ENCODE results near the gene EDN2.

The EDN2 gene

GRCh38 chr1:41482001-41482765, 2.3 kb downstream of the EDN2 start (continued):
- peak; percentile 82; the same call in 1 of the 2 replicates for TF ChIP-seq HIC1 (tag by site-specific recombination; IDR thresholded peaks at IDR 0.05)
- no peak for TF ChIP-seq ZNF654 (tag by site-specific recombination; IDR thresholded peaks at IDR 0.05; ENCODE audit: low read depth)
- no peak for TF ChIP-seq ZNF37A (tag by site-specific recombination; IDR thresholded peaks at IDR 0.05)
- 0 out of 2 replicates have a peak, but pooled peaks have one; percentile 10 for TF ChIP-seq ZNF398 (tag by site-specific recombination; IDR thresholded peaks at IDR 0.05)
- TF ChIP-seq ZNF621 (tag by site-specific recombination; IDR thresholded peaks at IDR 0.05) = no peak
- TF ChIP-seq ZNF133 (tag by site-specific recombination; IDR thresholded peaks at IDR 0.05) = no peak
- TF ChIP-seq PRDM6 (tag by site-specific recombination; IDR thresholded peaks at IDR 0.05) = no peak
- TF ChIP-seq ZFHX2 (tag by site-specific recombination; conservative IDR thresholded peaks at IDR 0.05) = peak; percentile 83
- peak; percentile 74; the same call in 1 of the 2 replicates for TF ChIP-seq ZIC2 (tag by site-specific recombination; IDR thresholded peaks at IDR 0.05)
- no peak for TF ChIP-seq PATZ1 (tag by site-specific recombination; IDR thresholded peaks at IDR 0.05)
- peak; percentile 56 for TF ChIP-seq ZNF335 (tag by site-specific recombination; conservative IDR thresholded peaks at IDR 0.05)
- no peak for TF ChIP-seq MEIS1 (CRISPR knock-in tag; IDR thresholded peaks at IDR 0.05; ENCODE audit: borderline replicate concordance)
- TF ChIP-seq EGR2 (tag by site-specific recombination; IDR thresholded peaks at IDR 0.05; ENCODE audit: low read depth) = 0 out of 2 replicates have a peak, but pooled peaks have one; percentile 59
- no peak for TF ChIP-seq KLF17 (tag by site-specific recombination; IDR thresholded peaks at IDR 0.05)
- no peak for TF ChIP-seq TCF7L2 (IDR thresholded peaks at IDR 0.05; ENCODE audit: borderline replicate concordance, low read depth, low read length)
- peak; percentile 25; the same call in 1 of the 2 replicates for TF ChIP-seq ZBTB17 (tag by site-specific recombination; IDR thresholded peaks at IDR 0.05)
- TF ChIP-seq ZNF548 (tag by site-specific recombination; IDR thresholded peaks at IDR 0.05) = no peak
- no peak for TF ChIP-seq ZNF404 (tag by site-specific recombination; IDR thresholded peaks at IDR 0.05)
- TF ChIP-seq ZNF777 (tag by site-specific recombination; IDR thresholded peaks at IDR 0.05; ENCODE audit: borderline replicate concordance) = no peak
- TF ChIP-seq GLIS2 (tag by site-specific recombination; IDR thresholded peaks at IDR 0.05) = peak; percentile 34; the same call in 1 of the 2 replicates
- TF ChIP-seq FEZF1 (tag by site-specific recombination; IDR thresholded peaks at IDR 0.05) = no peak; the same call in 1 of the 2 replicates
- peak; percentile 58 for TF ChIP-seq PRDM10 (tag by site-specific recombination; IDR thresholded peaks at IDR 0.05)
- no peak for TF ChIP-seq ZNF132 (tag by site-specific recombination; IDR thresholded peaks at IDR 0.05; ENCODE audit: borderline replicate concordance)
- no peak for TF ChIP-seq ZNF202 (tag by site-specific recombination; IDR thresholded peaks at IDR 0.05; ENCODE audit: borderline replicate concordance)
- no peak for TF ChIP-seq OVOL3 (tag by site-specific recombination; IDR thresholded peaks at IDR 0.05)
- no peak for TF ChIP-seq SP7 (tag by site-specific recombination; IDR thresholded peaks at IDR 0.05)
- TF ChIP-seq ZFP3 (tag by site-specific recombination; IDR thresholded peaks at IDR 0.05; ENCODE audit: low read depth) = no peak

Data from HEK293 (cell line).